GM19099 (cell line): Measurements from ENCODE around the gene AKAP17A.

Source experiments
- POLR2A ChIP-seq: IDR thresholded peaks from 3 replicates; pipeline ENCODE4 v1.6.1; 2011; ENCODE audit warnings: low read depth; ENCODE audit not compliant: insufficient read length; ENCODE audit errors: extremely low read depth

Gene AKAP17A

GRCh38 chrX:1591102-1591862 lies at the start of gene AKAP17A:
Gene AKAP17A (plus strand): TSS chrX:1591604. CDS start chrX:1593463, 1,859 bp downstream.
- peak; percentile 86 for TF ChIP-seq POLR2A

GRCh38 chrX:1542994-1543725 lies 48.2 kb upstream of the AKAP17A start:
- no peak for TF ChIP-seq POLR2A

GRCh38 chrX:1545776-1546408 lies 45.5 kb upstream of the AKAP17A start:
- no peak for TF ChIP-seq POLR2A

GRCh38 chrX:1546691-1547251 lies 44.6 kb upstream of the AKAP17A start:
- TF ChIP-seq POLR2A: no peak

- no peak for TF ChIP-seq POLR2A
Observed at GRCh38 chrX:1551959-1552546, 39.4 kb upstream of the AKAP17A start.

- no peak for TF ChIP-seq POLR2A
Observed at GRCh38 chrX:1554469-1555210, 36.8 kb upstream of the AKAP17A start.

- TF ChIP-seq POLR2A: no peak
Observed at GRCh38 chrX:1555370-1555769, 36.0 kb upstream of the AKAP17A start.

GRCh38 chrX:1558761-1559468 lies 32.5 kb upstream of the AKAP17A start:
- no peak for TF ChIP-seq POLR2A

GRCh38 chrX:1561164-1561563 lies 30.2 kb upstream of the AKAP17A start:
- no peak for TF ChIP-seq POLR2A

- no peak for TF ChIP-seq POLR2A
Observed at GRCh38 chrX:1564750-1565683, 26.4 kb upstream of the AKAP17A start.

- TF ChIP-seq POLR2A: no peak
Observed at GRCh38 chrX:1576201-1576992, 15.0 kb upstream of the AKAP17A start.

- no peak for TF ChIP-seq POLR2A
Observed at GRCh38 chrX:1577845-1578244, 13.6 kb upstream of the AKAP17A start.
